Spleen (tissue), 11 donors: Measurements from ENCODE around the gene MT1HL1. TPM values are rescaled to one million over a fixed set of nuclear protein-coding genes. Genes with fewer than 3 reads are reported as not detected.
A peak's percentile ranks its signal among the peaks of the same experiment; 100 is the strongest.

Source experiments
- DNase-seq: peaks from one replicate; pipeline ENCODE4 v3.0.0-alpha.2; 2020
- H3K27ac ChIP-seq, 8 donors: fragments of 200-600 bp; sonication (generic) in 7 of 8; 1 replicate in 4 of 8; 2 replicates in 4 of 8; pipeline versions ENCODE4 v1.5.0 to v1.8.0; 2016 to 2021; ENCODE audit warnings: inconsistent platforms in 4 of 8, mild to moderate bottlenecking in 4 of 8, moderate library complexity in 1 of 8
- H3K27me3 ChIP-seq, 7 donors: fragments of 200-600 bp; sonication (generic) in 6 of 7; replicated peaks in 1 of 7; 1 replicate in 4 of 7; 2 replicates in 3 of 7; pipeline versions ENCODE4 v1.5.0 to v1.8.0; 2016 to 2021; ENCODE audit warnings: inconsistent platforms in 3 of 7, mild to moderate bottlenecking in 1 of 7
- H3K36me3 ChIP-seq, 6 donors: fragments of 200-600 bp; sonication (generic) in 5 of 6; 1 replicate in 4 of 6; 2 replicates in 2 of 6; pipeline versions ENCODE4 v1.5.0 to v1.8.0; 2016 to 2021; ENCODE audit warnings: inconsistent platforms in 2 of 6
- H3K4me1 ChIP-seq, 6 donors: fragments of 200-600 bp; sonication (generic) in 5 of 6; 1 replicate in 3 of 6; 2 replicates in 3 of 6; pipeline versions ENCODE4 v1.5.0 to v1.8.0; 2016 to 2021; ENCODE audit warnings: inconsistent platforms in 3 of 6
- H3K4me3 ChIP-seq, 8 donors: fragments of 200-600 bp; sonication (generic) in 7 of 8; 1 replicate in 4 of 8; 2 replicates in 4 of 8; pipeline versions ENCODE4 v1.5.0 to v1.8.0; 2016 to 2021; ENCODE audit warnings: inconsistent platforms in 4 of 8, mild to moderate bottlenecking in 4 of 8, moderate library complexity in 2 of 8
- H3K9me3 ChIP-seq, 8 donors: fragments of 200-600 bp; sonication (generic) in 7 of 8; 1 replicate in 4 of 8; 2 replicates in 4 of 8; pipeline versions ENCODE4 v1.5.0 to v1.8.0; 2016 to 2021; ENCODE audit warnings: inconsistent platforms in 4 of 8
- CTCF ChIP-seq, 11 experiments: fragments of 200-600 bp in 7 of 11; fragments of 450-650 bp in 4 of 11; sonication (generic) in 4 of 11; IDR thresholded peaks in 8 of 11; conservative IDR thresholded peaks in 3 of 11; 1 replicate in 7 of 11; 2 replicates in 4 of 11; pipeline versions ENCODE4 v1.4.0 to v1.8.0; 2016 to 2021; ENCODE audit warnings: antibody characterized with exemption in 11 of 11, inconsistent platforms in 4 of 11, mild to moderate bottlenecking in 1 of 11
- POLR2A ChIP-seq, 3 donors: fragments of 450-650 bp; IDR thresholded peaks; one replicate each; pipeline ENCODE4 v1.5.1; 2017; ENCODE audit warnings: antibody characterized with exemption in 3 of 3, mild to moderate bottlenecking in 1 of 3
- POLR2AphosphoS5 ChIP-seq, 3 donors: sonication (generic); formaldehyde crosslinking; IDR thresholded peaks; one replicate each; pipeline ENCODE4 v1.5.1; 2017; ENCODE audit warnings: antibody characterized with exemption in 3 of 3
- WGBS, 5 donors: extraction: QIAGEN DNeasy Blood & Tissue Kit in 3 of 5; methylation state at CpG; one replicate each; pipeline versions ENCODE4 v1.1.5 to v1.1.7; 2013 to 2018; 5-methylcytosine and 5-hydroxymethylcytosine counted together
- intact Hi-C: fragments of 100-400 bp; cut with DNase I; formaldehyde crosslinking; loops from one replicate; pipeline ENCODE4 v1.15.0; 2023; ENCODE audit warnings: low total_unique reads
- polyA plus RNA-seq, 3 donors: library from polyadenylated mRNA; stranded (reverse); fragments of 200-250 nt; gene quantifications; one replicate each; pipeline ENCODE4 v1.2.1, GENCODE V29; 2013
- total RNA-seq, 7 donors: library from RNA; depleted of rRNA in 3 of 7; stranded (reverse); fragments of >200 nt in 3 of 7; fragmentation: NEBNext Ultra II Directional in 4 of 7; extraction: Animal tissue kit (Norgen Biotek cat#: 25700) in 4 of 7; gene quantifications; one replicate each; pipeline versions ENCODE4 v1.1.0 to v1.2.1, GENCODE V29; 2016 to 2021
- donor health status: healthy with polysubstance abuse.
- donor health status: DM: no; HTN: no; CAD: no; lungs with moderate emphysema.
- donor health status: DM: no; HTN: no; CAD: no.
- donor health status: Bipolar disorder and iron deficiency.
- donor health status: healthy.
- donor health status: DM: no; HTN: no; CAD: no.
- donor health status: DM: yes; HTN: yes; CAD: no.

The MT1HL1 gene
- total and polyA plus RNA-seq, 10 donors, result not detected

GRCh38 chr1:237032029-237032428 lies 27.8 kb upstream of the MT1HL1 start:
- intact Hi-C loops, result no loop called here
- H3K4me1 ChIP-seq, result no peaks in the 10 kb centered on the region
- WGBS, 5 donors, result 33 to 49% (median 38%) methylated on average over 7 of the region's 7 CpGs
- TF ChIP-seq POLR2A (IDR thresholded peaks at IDR 0.05) (no peak), CTCF (IDR thresholded peaks at IDR 0.05 in 8 of 11, conservative IDR thresholded peaks at IDR 0.05 in 3 of 11) (no peak), POLR2AphosphoS5 (IDR thresholded peaks at IDR 0.05) (no peak)
- H3K27ac ChIP-seq, result peak overlapping the region in 1 of 8 donors; percentile 53
- H3K4me3 ChIP-seq, result no peak overlapping the region
- peaks cover 0 to 14% (median 0%) of the 10 kb centered on the region in 7 donors for H3K27me3 ChIP-seq
- H3K36me3 ChIP-seq, result no peaks in the 10 kb centered on the region
- H3K9me3 ChIP-seq, result no peaks in the 10 kb centered on the region
- DNase-seq, result no peak

GRCh38 chr1:237031480-237031879 lies 27.2 kb upstream of the MT1HL1 start:
- intact Hi-C loops, result no loop called here
- no peak overlapping the region for H3K4me3 ChIP-seq
- peaks cover 0 to 14% (median 0%) of the 10 kb centered on the region in 7 donors for H3K27me3 ChIP-seq
- no peak for DNase-seq
- TF ChIP-seq POLR2AphosphoS5 (IDR thresholded peaks at IDR 0.05) (no peak), CTCF (IDR thresholded peaks at IDR 0.05 in 8 of 11, conservative IDR thresholded peaks at IDR 0.05 in 3 of 11) (no peak), POLR2A (IDR thresholded peaks at IDR 0.05) (no peak)
- no peaks in the 10 kb centered on the region for H3K9me3 ChIP-seq
- peak overlapping the region in 1 of 8 donors; percentile 53 for H3K27ac ChIP-seq
- H3K4me1 ChIP-seq, result no peaks in the 10 kb centered on the region
- H3K36me3 ChIP-seq, result no peaks in the 10 kb centered on the region
- 65 to 87% (median 69%) methylated on average over 4 of the region's 4 CpGs for WGBS, 5 donors

DNA sequence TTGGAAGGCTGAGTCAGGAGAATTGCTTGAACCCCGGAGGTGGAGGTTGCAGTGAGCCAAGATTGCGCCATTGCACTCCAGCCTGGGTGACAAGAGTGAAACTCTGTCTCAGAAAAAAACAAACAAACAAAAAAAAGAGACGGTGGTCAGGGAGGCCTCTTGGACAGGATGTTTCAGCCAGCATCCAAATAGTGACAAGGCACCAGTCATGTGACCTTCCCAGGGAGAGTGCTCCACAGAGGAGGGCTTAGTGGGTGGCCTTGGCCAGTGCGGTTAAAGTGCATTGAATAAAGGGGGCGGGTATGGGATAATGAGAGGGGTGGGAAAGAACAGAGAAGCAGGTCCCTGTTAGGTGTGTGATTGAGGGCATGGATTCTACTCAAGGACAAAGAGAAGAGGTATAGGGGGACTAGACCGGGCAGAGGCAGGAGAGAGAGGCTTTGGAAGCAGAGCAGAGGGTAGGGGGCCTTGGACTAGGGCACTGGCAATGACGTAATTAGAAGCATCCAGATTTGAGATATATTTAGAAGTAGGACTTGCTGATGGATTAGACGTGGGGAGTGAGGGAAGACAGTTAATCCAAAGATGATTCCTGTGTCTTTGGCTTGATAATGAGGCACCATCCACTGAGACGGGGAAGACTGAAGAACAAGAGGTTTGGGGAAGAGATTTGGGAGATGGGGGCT lies 25.8 kb upstream of the MT1HL1 start:
- H3K4me3 ChIP-seq, result no peak overlapping the region
- intact Hi-C loops, result no loop called here
- no peak overlapping the region for H3K27ac ChIP-seq
- H3K9me3 ChIP-seq, result peaks cover 0 to 8% (median 2%) of the 10 kb centered on the region in 8 donors
- H3K36me3 ChIP-seq, result no peaks in the 10 kb centered on the region
- no peaks in the 10 kb centered on the region for H3K4me1 ChIP-seq
- WGBS, 5 donors, result 73 to 79% (median 76%) methylated on average over 9 of the region's 9 CpGs
- no peak for TF ChIP-seq POLR2AphosphoS5 (IDR thresholded peaks at IDR 0.05)
- TF ChIP-seq POLR2A (IDR thresholded peaks at IDR 0.05), result no peak
- no peak for TF ChIP-seq CTCF (IDR thresholded peaks at IDR 0.05 in 8 of 11, conservative IDR thresholded peaks at IDR 0.05 in 3 of 11)
- peaks cover 0 to 14% (median 0%) of the 10 kb centered on the region in 7 donors for H3K27me3 ChIP-seq
- no peak for DNase-seq

- Histone ChIP-seq H3K4me3 (no peak overlapping the region), H3K36me3 (no peaks in the 10 kb centered on the region), H3K9me3 (peaks cover 0 to 8% (median 2%) of the 10 kb centered on the region in 8 donors), H3K27me3 (peaks cover 0 to 14% (median 0%) of the 10 kb centered on the region in 7 donors), H3K27ac (no peak overlapping the region), H3K4me1 (no peaks in the 10 kb centered on the region)
- TF ChIP-seq POLR2AphosphoS5 (IDR thresholded peaks at IDR 0.05) (no peak), CTCF (IDR thresholded peaks at IDR 0.05 in 8 of 11, conservative IDR thresholded peaks at IDR 0.05 in 3 of 11) (no peak), POLR2A (IDR thresholded peaks at IDR 0.05) (no peak)
- intact Hi-C loops, result no loop called here
- DNase-seq, result no peak
- WGBS, 5 donors, result 49 to 58% (median 55%) methylated on average over 3 of the region's 3 CpGs
Measured at GRCh38 chr1:237029240-237029639, 25.0 kb upstream of the MT1HL1 start.
